IPS DF 19.7 (cell line): ENCODE data around the gene RSPH1.

Experiments
- DNase-seq: peaks from one replicate; pipeline ENCODE4 v3.0.0-alpha.2; 2013; ENCODE audit warnings: low read depth, low spot score

The RSPH1 gene

DNA sequence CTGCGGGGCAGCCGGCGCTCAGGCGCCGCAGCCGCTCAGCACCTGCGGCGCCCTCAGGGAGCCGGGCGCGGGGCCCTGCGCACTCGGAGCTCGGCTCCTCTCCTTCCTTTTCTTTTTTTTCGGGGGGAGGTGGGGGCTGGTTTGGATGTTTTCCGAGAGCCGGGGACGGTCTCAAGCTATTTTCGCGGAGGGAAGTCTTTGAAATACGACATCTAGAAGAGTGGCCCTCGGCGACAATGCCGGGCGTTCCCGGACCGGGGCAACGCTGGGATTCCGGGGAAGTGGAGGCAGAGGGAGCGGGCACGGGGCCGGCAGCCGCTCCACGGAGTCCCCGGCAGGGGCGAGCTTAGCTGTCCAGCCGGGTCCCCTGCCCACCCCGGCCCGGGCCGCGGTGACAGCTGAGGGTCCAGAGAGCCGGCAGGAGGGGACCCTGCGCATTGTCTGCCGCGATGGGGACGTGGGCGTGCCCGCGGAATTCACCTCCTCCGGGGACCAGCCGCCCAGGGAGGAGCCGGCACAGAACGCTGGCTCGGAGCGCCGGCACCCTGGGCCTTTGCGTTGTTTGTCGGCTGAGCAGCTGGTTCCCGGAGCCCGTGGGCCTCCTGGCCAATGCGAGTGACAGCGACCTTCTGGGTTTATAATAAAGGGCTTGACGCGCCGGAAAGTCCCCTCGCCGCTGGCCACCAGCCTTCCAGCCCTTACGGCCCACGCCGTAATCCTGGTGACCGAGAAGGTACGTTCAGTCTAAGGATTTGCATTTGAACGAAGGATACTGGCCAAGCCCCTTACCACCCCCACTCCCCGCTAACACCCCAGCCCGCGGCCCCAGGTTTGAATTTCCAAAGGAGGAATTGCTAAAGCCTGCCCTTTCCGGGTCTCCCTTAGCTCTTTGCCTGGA is 18.2 kb upstream of the RSPH1 start:
- no peak for DNase-seq

DNA sequence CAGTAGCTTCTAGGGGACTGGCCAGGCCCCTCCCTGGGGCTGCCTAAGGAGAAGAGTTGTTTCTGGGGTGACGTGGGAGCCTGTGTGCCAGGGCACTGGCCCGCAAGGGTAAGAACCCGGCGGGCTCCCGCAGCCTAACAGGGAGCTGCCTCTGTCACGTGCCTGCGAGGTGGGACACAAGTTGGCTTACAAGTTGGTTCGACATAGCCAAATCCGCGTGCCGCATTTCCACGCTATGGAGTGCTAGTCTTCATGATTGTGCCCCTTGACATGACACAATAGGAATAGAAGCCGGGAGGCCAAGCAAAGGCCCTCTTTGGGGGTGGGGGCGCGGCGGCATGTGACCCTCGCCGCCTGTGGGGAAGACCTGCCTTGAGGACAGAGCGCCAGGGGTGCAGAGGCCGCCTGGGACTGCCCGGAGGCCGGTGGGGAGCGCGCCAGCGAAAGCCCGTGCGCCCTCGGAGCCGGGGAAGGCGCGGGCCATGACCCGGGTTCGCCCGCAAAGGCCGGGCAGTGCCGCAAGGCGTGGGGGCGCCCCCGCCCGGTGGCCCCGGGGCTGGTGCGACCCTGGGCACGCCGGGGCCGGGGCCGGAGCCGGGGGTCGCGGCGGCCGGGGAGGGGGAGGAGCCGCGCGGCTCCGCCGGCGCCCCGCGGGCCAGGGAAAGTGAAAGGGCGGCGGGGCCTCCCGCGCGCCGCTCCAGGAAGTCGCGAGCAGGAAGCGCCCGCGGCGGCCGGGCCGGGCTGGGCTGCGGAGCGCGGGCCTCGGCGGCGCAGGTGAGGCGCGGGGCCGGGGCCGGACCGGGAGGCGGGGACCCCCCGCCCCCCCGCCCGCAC is 17.3 kb upstream of the RSPH1 start, which contains the start of gene SLC37A1:
TSS of gene SLC37A1 (plus strand) at position 702 of the 834 bp plus-strand sequence. CDS start 4,603 bp downstream, outside the sequence.
- DNase-seq = no peak

DNA sequence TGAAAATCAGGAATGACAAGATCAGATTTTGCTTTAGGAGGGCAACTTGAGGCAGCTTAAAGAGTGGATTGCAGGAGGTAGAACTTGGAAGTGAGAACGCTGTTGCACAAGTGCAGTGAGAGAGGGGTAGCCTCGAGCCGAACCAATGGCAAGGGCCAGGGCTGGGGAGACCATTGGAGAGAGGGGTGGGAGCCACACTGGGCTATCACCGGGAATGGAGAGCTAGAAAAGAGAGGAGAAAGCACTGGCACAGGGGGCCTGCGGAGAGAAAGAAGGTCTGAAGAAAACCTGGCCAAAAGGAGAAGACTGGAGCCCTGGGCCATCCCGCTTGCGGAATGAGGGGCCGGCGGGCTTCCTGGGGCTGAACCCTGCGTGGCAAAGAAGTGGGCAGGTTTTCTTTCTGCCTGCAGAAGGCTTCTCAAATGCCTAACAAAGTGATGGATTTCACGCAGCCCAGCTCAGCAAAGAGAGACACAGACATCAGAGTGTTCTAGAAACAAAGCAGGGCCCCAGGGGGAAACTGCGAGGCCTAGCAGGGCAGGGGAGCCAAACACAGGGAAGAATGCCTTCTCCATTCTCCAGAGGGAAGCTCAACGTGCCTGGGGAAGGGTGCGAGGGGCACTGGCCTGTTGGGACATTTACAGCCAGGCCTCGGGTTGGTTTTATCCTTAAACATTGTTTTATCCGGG is 16.5 kb upstream of the RSPH1 start:
- no peak for DNase-seq

DNA sequence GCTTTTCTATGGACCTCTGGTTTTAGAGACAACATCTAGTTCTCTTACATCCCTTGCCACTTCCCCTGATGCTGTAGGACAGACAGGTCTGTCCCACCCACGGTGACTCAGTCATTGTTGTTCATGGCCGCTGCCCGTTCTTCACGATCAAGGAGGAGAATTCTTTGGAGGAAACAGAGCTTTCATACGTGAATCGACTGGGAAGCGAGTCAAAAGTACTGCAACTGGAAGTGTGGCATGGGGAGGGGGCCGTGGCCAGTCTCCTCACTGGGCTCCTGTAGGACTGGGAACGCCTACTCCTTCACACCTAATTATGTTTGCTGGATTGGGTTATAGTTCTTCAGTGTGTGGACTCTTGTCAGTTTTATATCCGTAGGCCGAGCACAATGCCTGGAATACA is 13.2 kb upstream of the RSPH1 start:
- DNase-seq = no peak

DNA sequence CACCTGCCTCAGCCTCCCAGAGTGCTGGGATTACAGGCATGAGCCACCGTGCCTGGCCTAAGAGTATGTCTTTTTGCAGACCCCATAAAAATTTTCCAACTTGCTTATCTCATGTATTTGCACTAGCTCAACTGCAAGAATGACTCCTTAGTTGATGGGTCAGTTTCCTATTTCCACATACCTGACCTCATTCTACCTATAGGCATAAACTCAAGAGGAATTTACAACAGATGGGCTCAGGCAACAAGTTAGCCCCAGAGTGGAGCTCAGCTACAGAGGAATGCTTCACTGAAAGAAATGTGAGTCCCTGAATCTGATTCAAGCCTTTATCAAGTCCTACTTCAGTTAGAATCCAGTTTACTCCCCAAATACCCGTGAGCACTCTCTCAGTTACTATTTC is 12.3 kb upstream of the RSPH1 start:
- no peak for DNase-seq

DNA sequence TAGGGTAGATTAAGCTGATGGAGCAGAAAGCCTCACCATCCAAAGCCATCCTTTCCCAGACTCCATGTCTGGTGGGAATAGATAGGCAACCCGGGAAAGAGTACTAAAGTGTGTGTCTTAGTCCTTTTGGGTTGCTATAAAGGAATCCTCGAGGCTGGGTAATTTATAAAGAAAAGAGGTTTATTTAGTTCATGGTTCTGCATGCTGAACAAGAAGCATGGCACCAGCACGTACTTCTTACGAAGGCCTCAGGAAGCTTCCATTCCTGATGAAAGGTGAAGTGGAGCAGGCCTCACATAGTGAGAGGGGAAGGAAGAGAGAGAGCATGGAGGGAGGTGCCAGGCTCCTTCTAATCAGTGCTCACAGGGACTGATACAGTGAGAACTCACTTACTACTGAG is 11.4 kb upstream of the RSPH1 start:
- DNase-seq = no peak

DNA sequence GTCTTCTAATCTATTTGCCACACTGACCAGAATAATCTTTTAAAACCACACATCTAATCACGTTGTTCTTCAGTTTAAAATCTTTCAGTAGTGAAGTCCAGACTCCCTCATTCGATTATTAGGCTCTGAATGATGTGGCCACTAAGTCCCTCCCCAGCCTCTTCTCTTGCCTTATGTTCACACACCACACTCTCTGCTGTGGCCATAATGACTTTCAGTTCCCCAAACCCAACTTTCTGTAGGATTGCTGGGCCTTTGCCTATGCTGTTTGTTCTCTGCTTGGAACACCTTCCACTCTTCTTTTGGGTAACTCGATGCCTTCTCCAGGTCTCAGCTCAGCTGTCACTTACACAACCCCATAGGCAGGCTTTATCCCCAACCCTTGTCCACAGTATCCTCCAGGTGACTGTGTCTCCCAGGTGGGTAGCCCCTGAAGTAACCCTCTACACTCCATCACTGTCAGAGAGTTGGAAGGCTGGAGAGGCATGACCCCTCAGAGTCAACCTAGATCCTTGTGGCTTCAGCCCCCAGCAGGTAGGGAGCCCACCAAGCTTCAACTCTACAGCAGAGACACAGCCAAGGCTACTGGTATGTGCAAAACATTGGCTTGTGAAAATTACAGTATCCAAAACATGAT is 9.2 kb upstream of the RSPH1 start:
- no peak for DNase-seq

DNA sequence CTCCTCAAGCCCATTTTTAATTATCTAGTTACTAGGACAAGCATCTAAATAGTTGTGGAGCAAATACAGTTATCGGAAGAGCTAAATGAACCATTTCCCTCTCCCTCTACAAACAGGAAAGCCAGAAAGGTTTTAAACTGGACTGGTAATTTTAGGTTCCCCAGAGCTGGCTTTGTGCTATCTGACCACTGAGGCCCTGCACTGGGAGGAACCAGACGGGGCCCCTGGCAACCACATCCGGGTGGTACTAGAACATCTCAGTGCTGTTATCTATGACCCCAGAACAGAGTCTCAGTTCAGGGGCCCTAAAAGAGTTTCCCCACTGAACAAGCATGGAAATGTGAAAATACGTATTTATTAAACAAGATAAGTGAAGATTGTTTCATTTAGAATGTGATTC is 7.7 kb upstream of the RSPH1 start:
- DNase-seq = no peak

DNA sequence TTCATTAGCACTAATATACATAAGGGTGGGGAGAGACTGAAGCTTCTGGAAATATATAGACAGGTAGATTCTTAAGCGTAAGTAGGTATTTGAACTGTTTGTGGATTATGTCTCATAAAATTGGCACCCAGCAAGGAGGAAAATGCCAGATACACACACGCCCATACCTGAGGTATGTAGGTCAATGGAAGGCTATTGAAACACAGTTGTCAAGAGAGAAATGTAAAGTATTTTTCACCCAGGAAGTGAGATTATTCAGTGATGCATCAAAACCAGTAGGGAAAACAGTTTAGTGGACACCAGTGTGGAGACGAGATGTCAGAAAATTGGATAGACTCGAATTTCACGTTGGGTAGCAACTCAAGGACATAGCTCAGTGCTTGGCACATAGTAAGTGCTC is 4.7 kb upstream of the RSPH1 start:
- DNase-seq = no peak

DNA sequence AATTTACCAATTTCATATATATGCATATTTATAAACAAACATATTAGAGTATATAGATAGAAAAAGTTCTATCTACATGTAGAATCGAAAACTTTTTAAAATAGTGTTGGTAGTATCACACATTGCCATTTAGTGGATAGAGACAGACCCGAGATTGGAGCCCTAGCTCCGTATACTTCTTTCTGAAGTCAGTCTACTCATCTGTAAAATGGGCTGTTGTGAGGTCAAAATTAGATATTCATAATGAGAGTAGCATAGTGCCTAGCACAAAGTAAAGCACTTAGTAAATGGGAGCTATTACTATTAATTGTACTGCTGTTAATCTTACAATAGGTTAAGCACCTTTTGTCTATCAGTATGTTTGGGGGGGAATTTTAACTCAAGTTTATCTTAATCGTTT is 4.2 kb upstream of the RSPH1 start:
- DNase-seq = no peak

DNA sequence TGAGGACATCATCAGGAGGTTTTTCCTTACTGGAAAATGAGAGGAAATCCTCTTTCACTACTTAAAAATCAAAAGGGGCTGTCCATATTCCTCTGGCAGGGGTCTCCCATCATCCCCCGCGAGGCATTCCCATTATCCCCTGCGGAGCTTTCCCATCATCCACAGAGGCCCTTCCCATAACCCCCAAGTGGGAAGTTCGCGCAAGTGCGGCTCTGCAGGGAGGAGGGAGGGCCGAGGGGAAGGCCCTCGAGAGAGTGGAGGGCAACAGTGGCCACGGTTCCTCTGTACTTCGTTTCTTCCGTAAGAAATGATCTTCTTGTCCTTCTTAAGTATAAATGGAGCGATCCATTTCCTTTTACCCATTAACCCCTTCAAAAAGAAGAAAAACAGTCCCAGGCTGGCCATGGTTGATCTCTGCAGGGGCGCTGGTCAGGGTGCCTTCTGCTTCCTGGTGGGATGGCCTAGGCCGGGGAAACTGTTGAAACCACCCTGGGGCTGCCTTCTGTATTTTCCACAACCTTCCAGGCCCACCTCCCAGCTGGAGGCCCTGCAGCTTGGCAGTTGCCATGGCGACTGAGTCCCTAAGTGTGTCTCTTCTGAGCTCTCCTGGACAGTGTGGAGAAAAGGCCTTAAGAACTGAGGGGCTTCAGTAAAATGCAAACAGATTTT is 3.6 kb upstream of the RSPH1 start:
- no peak for DNase-seq

DNA sequence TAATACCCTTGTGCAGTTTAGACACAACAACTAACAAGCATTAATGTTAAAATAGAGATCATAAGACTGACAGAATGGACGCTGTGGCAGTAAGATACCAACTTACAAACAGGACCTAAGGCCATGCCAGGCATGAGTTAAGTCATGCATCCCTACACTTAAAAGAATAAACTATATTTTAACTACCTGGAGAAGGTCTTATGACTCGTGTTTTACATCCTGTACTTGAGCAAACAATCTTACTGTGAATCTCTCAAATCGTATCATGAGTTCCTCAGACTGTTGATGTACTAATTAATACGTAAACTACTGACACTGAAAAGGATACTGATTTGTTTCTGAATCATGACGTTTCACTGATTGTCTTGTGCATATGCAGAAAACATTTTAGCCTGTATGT is 2.0 kb upstream of the RSPH1 start:
- DNase-seq = no peak

DNA sequence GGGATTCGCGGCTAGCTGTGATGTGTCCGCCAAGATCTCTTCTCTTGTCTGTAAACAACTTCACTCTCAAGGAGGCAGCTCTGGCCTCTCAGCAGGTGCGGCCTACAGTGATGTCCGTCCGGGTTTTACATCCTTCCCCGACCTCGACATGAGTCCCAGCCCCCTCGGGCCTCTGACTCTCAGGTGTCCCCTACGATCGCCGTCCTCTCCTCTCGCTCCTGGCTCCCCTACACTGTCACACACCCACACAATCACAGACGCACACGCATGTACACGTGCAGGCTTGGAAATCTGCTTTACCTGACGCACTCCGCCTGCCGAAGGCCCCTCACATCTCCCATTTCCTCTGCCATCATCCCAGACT is 797 bp upstream of the RSPH1 start:
- DNase-seq = no peak

DNA sequence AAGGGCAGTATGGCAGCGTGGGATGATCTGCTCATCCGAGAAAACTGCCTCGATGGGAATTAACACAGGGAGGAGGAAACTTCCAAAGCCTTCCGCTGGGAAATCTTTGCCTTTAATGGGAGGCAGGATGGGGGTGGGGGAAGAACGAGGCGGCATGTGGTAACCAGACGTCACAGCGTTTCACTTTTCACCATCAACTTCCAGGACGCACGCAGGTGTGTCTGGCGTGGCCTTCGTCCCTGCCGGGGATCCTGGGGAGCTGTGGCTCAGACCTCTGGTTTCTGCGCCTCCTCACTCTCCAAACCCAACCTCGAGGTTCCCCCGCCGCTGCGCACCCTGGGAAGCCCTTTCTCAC is 282 bp downstream of the RSPH1 start:
- no peak for DNase-seq

DNA sequence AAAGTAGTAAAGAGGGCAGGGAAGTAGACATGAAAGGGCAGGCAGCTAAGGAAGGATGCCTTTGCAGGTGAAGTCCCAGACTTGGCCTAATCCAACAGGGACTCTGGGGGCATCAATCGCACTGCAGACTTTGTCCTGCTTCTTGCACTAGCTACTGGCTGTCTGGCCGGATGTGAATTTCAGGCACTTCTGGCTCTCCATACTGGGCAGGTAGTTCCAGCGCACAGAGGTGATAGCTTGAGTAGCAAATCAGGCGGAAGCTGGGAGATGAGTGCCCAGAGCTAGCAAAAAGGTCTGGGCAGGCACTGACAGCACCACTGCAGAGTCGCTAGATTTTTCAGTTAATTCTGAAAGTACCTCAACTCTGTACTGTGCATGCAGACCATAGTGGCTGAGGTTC is 997 bp downstream of the RSPH1 start:
- DNase-seq = no peak

DNA sequence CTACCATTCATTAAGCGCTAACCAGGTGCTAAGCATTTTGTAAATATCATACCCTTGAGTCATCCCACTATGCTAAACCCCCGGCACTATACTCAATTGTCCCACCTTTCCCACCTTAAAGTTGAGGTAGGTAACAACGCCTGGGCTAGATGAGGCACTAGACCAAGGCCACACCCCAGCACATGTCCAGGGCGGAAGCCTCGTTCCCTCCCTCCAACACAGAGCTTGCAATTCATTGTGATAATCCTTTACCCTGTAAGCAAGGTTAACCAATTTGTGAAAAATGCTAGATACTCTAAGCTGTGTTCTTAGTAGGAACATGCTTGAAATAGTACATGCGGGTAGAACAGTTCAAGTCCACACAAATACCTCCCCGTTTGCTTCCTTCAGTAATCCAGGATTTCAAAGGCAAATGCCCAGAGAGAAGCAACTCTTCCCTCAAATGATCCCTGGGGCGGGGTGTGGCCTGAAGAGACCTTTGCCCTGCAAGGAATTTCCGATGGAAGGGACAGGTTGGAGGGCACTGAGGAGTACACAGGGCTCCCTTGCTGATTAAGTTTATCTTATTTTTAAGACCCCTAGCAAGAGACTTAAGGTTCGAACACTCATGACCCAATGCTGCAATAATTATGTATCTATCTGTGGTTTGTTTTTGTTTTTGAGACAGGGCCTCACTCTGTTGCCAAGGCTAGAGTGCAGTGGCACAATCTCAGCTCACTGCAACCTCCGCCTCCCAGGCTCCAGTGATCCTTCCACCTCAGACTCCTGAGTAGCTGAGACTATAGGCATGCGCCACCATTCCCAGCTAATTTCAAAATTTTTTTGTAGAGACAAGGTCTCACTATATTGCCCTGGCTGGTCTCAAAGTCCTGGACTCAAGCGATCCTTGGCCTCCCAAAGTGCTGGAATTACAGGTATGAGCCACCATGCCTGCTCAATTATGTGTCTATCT is 2.6 kb downstream of the RSPH1 start:
- DNase-seq = no peak

DNA sequence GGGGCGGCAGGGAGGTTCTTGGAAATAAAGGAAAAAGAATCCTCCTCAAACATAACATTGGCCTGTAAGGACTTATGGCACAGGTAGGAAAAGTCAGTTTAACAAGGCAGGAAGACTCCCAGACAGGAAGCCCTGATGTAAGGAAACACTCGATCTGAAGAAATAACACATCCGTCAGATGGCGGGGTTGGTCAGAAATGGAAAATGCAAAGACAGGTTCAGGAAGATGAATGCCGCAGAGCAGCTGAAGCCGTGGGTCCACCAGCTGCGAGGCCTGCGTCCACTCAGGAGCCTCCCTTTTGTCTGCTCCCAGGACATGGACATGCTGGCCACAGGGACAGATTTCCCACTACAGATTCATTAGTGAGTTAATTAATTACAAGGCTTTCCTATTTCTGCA is 3.8 kb downstream of the RSPH1 start:
- DNase-seq = no peak

DNA sequence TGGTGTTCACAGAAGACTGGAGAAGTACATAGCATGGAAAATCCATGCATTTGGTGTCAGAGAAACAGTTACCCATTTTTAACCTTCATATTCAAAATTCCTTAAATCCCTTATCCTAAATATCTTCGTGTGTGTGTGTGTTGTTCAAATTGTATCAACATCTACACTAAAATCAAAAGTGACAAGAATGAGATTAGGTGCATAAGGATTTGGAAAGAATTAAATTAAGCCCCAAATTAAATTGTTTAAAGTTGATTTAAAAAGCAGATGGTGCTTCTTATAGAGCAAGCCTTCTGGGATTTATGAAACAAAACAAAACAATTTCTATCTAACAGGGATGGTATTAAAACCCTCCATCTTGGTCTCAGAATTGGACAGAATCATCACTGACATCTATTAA is 4.7 kb downstream of the RSPH1 start:
- no peak for DNase-seq

DNA sequence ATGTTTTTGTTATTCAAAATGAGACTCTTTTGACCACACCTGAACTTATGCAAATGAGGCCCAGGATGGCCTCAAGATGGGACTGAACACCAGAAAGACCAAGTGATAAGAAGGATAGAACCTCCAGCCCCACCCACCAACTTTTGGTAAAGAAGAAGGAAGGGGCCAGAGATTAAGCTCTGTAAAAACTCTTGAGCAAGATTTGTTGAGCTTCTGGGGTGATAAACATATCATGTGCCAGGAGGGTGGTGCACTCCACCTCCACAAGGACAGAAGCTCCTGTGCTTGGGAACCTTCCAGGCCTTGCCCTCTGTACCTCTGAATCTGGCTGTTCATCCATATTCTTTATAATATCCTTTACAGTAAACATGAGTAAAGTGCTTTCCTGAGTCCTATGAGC is 5.3 kb downstream of the RSPH1 start:
- no peak for DNase-seq

DNA sequence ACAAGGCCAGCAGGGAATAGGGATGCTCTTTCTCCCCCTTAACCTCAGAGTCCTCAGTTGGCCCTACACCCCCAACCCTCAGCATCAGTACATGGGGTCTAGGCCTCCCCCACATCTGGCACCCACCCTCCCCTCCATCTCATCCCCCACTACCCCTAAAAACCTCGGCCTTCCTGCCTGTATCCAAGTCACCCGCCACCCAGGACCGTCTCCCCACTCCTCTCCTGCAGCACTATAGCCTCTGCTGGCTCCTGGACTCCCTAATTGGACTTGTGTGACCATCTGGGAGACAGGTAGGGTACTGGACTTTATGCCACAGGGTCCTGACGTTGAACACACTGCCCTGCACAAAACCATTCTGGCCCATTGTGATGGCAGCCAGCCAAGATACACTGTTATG is 6.0 kb downstream of the RSPH1 start:
- no peak for DNase-seq
